GM15510 (cell line): Measurements from ENCODE around the gene STAT4.
A peak's percentile ranks its signal among the peaks of the same experiment; 100 is the strongest.

Experiments
- POLR2A ChIP-seq: IDR thresholded peaks from 3 replicates; pipeline ENCODE4 v1.6.1; 2011; ENCODE audit warnings: borderline replicate concordance; ENCODE audit not compliant: insufficient read length; ENCODE audit errors: extremely low read depth

STAT4 gene

DNA sequence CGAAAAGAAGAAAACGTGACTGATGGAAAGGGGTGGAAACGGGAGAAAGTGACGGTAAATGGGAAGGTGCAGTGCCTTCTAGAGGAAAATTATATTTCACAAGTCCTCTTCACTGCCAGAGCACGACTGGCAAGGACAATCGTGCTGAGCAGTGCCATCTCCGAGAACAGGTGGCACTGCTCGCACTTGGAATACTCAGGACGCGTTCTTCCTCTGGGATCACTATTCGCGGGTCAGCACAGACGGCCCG is 137.2 kb downstream of the STAT4 start:
- TF ChIP-seq POLR2A = no peak

GRCh38 chr2:191012845-191013681 is 137.7 kb downstream of the STAT4 start:
- no peak for TF ChIP-seq POLR2A

GRCh38 chr2:191012346-191012745 is 138.4 kb downstream of the STAT4 start:
- no peak for TF ChIP-seq POLR2A

- TF ChIP-seq POLR2A = peak; percentile 32
Measured at GRCh38 chr2:191010887-191011885, 139.6 kb downstream of the STAT4 start.

- no peak for TF ChIP-seq POLR2A
Measured at GRCh38 chr2:191009541-191010374, 141.0 kb downstream of the STAT4 start.

GRCh38 chr2:191008286-191008685 is 142.5 kb downstream of the STAT4 start:
- TF ChIP-seq POLR2A = no peak

DNA sequence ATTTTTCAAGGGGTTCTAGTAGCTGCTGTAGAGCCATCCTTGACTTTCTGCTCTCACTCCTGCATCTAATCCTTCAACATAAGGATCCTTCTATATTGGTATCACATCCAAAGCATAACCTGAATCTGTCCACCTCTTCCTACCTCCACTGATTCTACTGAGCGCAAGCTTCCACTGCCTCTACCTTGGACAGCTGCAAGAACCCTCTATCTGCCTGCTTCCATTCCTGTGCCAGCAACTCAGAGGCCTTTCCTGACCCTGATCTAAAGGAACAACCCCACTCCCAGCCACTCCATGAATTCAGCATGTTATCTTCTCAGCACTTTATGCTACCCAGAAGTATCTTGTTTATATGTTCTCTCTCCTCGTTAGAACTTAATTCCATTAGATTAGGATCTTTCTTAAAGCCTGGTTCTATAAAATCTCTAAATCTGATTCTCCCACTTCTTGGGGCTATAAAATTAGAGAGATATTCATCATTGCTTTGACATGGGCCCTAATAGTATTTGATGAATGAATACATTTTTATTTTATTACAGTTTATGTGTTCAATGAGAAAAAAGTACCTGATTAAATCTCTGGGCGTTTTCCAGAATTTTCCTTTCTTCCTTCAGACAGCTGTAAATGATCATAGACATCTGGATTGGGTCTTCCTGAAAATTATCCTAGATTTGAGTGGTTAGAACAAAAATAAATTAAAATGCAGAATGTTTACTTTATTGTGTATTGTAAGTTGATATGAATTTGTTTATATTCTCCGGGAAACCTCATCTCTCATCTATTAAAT is 143.6 kb downstream of the STAT4 start:
- no peak for TF ChIP-seq POLR2A

GRCh38 chr2:191006297-191006696 is 144.5 kb downstream of the STAT4 start:
- no peak for TF ChIP-seq POLR2A

- TF ChIP-seq POLR2A = peak; percentile 29
Measured at GRCh38 chr2:191003405-191004309, 147.1 kb downstream of the STAT4 start.

- TF ChIP-seq POLR2A = no peak
Measured at GRCh38 chr2:191001624-191002023, 149.2 kb downstream of the STAT4 start.

DNA sequence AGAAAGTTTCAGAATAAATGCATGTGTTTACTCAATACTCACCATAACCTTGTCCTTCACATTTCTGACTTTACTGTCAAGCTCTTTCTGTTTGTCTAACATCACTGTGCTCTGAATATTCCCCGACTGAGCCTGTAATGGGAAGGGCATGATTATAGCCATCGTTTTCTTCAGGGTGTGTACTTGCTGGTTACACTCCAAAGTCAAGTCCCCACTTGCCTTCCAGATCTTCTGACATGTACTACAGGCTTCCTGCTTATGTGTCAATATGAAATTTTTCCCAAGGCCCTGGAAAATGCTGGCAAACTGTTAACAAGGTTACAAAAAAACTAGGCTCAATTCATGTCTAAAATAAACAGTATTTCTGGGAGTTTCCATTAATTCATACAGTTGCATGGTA is 149.8 kb downstream of the STAT4 start:
- TF ChIP-seq POLR2A = no peak

- TF ChIP-seq POLR2A = no peak
Measured at GRCh38 chr2:190999949-191000665, 150.7 kb downstream of the STAT4 start.
